Measurements from ENCODE around the gene KRT6B.

The KRT6B gene

GRCh38 chr12:52439420-52439819 lies 12.5 kb downstream of the KRT6B start:
- peak overlapping the region in 1 of 21 experiments; percentile 39 for H3K27ac ChIP-seq

GRCh38 chr12:52438305-52439301 lies 13.3 kb downstream of the KRT6B start:
- Histone ChIP-seq H3K4me3 (no peak overlapping the region), H3K27ac (peak overlapping the region in 1 of 21 experiments; percentile 39)

More at GRCh38 chr12:52439420-52439819, 12.5 kb downstream of the KRT6B start:
- no peak overlapping the region for H3K4me3 ChIP-seq

GRCh38 chr12:52437508-52437907 lies 14.4 kb downstream of the KRT6B start:
- Histone ChIP-seq H3K27ac (peak overlapping the region in 8 of 21 experiments; percentile 19 to 75 (median 60)), H3K4me3 (no peak overlapping the region)

- Histone ChIP-seq H3K4me3 (no peak overlapping the region), H3K27ac (peak overlapping the region in 16 of 21 experiments; percentile 19 to 75 (median 56))
Observed at GRCh38 chr12:52436828-52437474, 15.0 kb downstream of the KRT6B start.

- Histone ChIP-seq H3K27ac (peak overlapping the region in 17 of 21 experiments; percentile 24 to 77 (median 56)), H3K4me3 (no peak overlapping the region)
Observed at GRCh38 chr12:52436000-52436827, 15.7 kb downstream of the KRT6B start.

- peak overlapping the region in 12 of 21 experiments; percentile 24 to 77 (median 57) for H3K27ac ChIP-seq
- no peak overlapping the region for H3K4me3 ChIP-seq
Observed at GRCh38 chr12:52435659-52435999, 16.3 kb downstream of the KRT6B start.

GRCh38 chr12:52434760-52435530 lies 17.0 kb downstream of the KRT6B start:
- H3K27ac ChIP-seq: peak overlapping the region in 12 of 21 experiments; percentile 24 to 77 (median 54)

GRCh38 chr12:52434081-52434733 lies 17.7 kb downstream of the KRT6B start, which contains the start of gene KRT75:
Gene KRT75 (minus strand): TSS chr12:52434371. CDS start chr12:52434304, 67 bp downstream.
- peak within 1 kb of the TSS in 8 of 21 experiments; percentile 16 to 77 (median 50) for H3K27ac ChIP-seq
- H3K4me3 ChIP-seq: peak within 1 kb of the TSS in 1 of 7 experiments; percentile 16

More at GRCh38 chr12:52434760-52435530, 17.0 kb downstream of the KRT6B start:
- no peak overlapping the region for H3K4me3 ChIP-seq

- Histone ChIP-seq H3K27ac (peak overlapping the region in 1 of 21 experiments; percentile 30), H3K4me3 (peak overlapping the region in 1 of 7 experiments; percentile 16)
Observed at GRCh38 chr12:52433501-52434080, 18.4 kb downstream of the KRT6B start.

- Histone ChIP-seq H3K4me3 (peak overlapping the region in 1 of 7 experiments; percentile 16), H3K27ac (no peak overlapping the region)
Observed at GRCh38 chr12:52432559-52433207, 19.3 kb downstream of the KRT6B start.

GRCh38 chr12:52428121-52428520 lies 23.8 kb downstream of the KRT6B start:
- no peak overlapping the region for H3K27ac ChIP-seq
- no peak overlapping the region for H3K4me3 ChIP-seq

- Histone ChIP-seq H3K4me3 (no peak overlapping the region), H3K27ac (no peak overlapping the region)
Observed at GRCh38 chr12:52427083-52427482, 24.9 kb downstream of the KRT6B start.

GRCh38 chr12:52426034-52426433 lies 25.9 kb downstream of the KRT6B start:
- no peak overlapping the region for H3K4me3 ChIP-seq
- no peak overlapping the region for H3K27ac ChIP-seq

- Histone ChIP-seq H3K27ac (no peak overlapping the region), H3K4me3 (no peak overlapping the region)
Observed at GRCh38 chr12:52425466-52425865, 26.5 kb downstream of the KRT6B start.

- Histone ChIP-seq H3K4me3 (no peak overlapping the region), H3K27ac (peak overlapping the region in 6 of 21 experiments; percentile 29 to 69 (median 43))
Observed at GRCh38 chr12:52423661-52424500, 28.1 kb downstream of the KRT6B start.

GRCh38 chr12:52423035-52423434 lies 28.9 kb downstream of the KRT6B start:
- peak overlapping the region in 7 of 21 experiments; percentile 11 to 69 (median 39) for H3K27ac ChIP-seq
- H3K4me3 ChIP-seq: no peak overlapping the region

Measured in skin epidermis (tissue), 12 donors.